T-helper 2 cell treated with Interferon-gamma antibody and Interleukin-4, amounts not matched to agents 100 ng/mL and 5 ng/mL, for 36 hours (primary cell): ENCODE measurements around the gene SLC45A2. TPM values are rescaled to one million over a fixed set of nuclear protein-coding genes. Genes with fewer than 3 reads are reported as not detected.
"Not testable (repeated sequence)": the region's sequence is repeated elsewhere in the genome, so short reads cannot be mapped to it uniquely, and the experiment has no call there.

Experiments used
- intact Hi-C: fragments of 100-400 bp; cut with micrococcal nuclease; formaldehyde crosslinking; loops from one replicate; pipeline ENCODE4 v1.15.1; 2023
- total RNA-seq: library from RNA; stranded (reverse); gene quantifications from 2 replicates; pipeline ENCODE4 v1.2.3, GENCODE V29; 2022

SLC45A2 gene
- total RNA-seq, 1 donor from 2014 or later: 0.23 TPM

GRCh38 chr5:33969572-33970452 is 14.7 kb downstream of the SLC45A2 start:
- intact Hi-C loops: loop anchor here (1.0 to 2.0 kb wide), 2 partner anchors 381 to 534 kb away; no protein-coding TSS in a partner anchor

- intact Hi-C loops: no loop called here
Observed at GRCh38 chr5:33968211-33969005, 16.1 kb downstream of the SLC45A2 start.

GRCh38 chr5:33966805-33967204 is 17.7 kb downstream of the SLC45A2 start:
- intact Hi-C loops: no loop called here

GRCh38 chr5:33964132-33964700 is 20.3 kb downstream of the SLC45A2 start:
- intact Hi-C loops: no loop called here

GRCh38 chr5:33958176-33958575 is 26.3 kb downstream of the SLC45A2 start:
- intact Hi-C loops: no loop called here

- intact Hi-C loops: no loop called here
Observed at GRCh38 chr5:33957577-33958150, 26.8 kb downstream of the SLC45A2 start.

GRCh38 chr5:33952175-33952574 is 32.3 kb downstream of the SLC45A2 start:
- intact Hi-C loops: not testable (repeated sequence)

GRCh38 chr5:33944543-33945132 is 39.9 kb downstream of the SLC45A2 start:
- intact Hi-C loops: no loop called here

GRCh38 chr5:33941090-33941489 is 43.4 kb downstream of the SLC45A2 start:
- intact Hi-C loops: no loop called here

GRCh38 chr5:33939556-33940262 is 44.8 kb downstream of the SLC45A2 start:
- intact Hi-C loops: loop anchor here (5.0 to 10.0 kb wide), 3 partner anchors 85 to 1227 kb away; partner anchors contain the start of gene NPR3

GRCh38 chr5:33938881-33939280 is 45.6 kb downstream of the SLC45A2 start:
- intact Hi-C loops: loop anchor here (5.0 to 10.0 kb wide), 3 partner anchors 84 to 1227 kb away; partner anchors contain the start of gene NPR3

- intact Hi-C loops: loop anchor here (5.0 to 10.0 kb wide), 3 partner anchors 84 to 1226 kb away; partner anchors contain the start of gene NPR3
Observed at GRCh38 chr5:33938507-33938796, 46.0 kb downstream of the SLC45A2 start.

- intact Hi-C loops: loop anchor here (5.0 to 10.0 kb wide), 3 partner anchors 83 to 1226 kb away; partner anchors contain the start of gene NPR3
Observed at GRCh38 chr5:33937707-33938506, 46.6 kb downstream of the SLC45A2 start.

- intact Hi-C loops: loop anchor here (5.0 to 10.0 kb wide), 3 partner anchors 82 to 1225 kb away; partner anchors contain the start of gene NPR3
Observed at GRCh38 chr5:33937017-33937706, 47.3 kb downstream of the SLC45A2 start.

- intact Hi-C loops: loop anchor here (5.0 to 10.0 kb wide), 3 partner anchors 82 to 1224 kb away; partner anchors contain the start of gene NPR3
Observed at GRCh38 chr5:33936381-33937016, 48.0 kb downstream of the SLC45A2 start, which contains the start of gene RXFP3. Gene RXFP3 (plus strand): TSS chr5:33936386. CDS start chr5:33936741, 355 bp downstream.

GRCh38 chr5:33936004-33936380 is 48.5 kb downstream of the SLC45A2 start:
- intact Hi-C loops: loop anchor here (5.0 to 10.0 kb wide), 3 partner anchors 81 to 1224 kb away; partner anchors contain the start of gene NPR3

GRCh38 chr5:33934176-33934575 is 50.3 kb downstream of the SLC45A2 start:
- intact Hi-C loops: loop anchor here (1.0 to 10.0 kb wide), 5 partner anchors 79 to 498 kb away; partner anchors contain the start of gene TARS1

GRCh38 chr5:33933723-33934169 is 50.7 kb downstream of the SLC45A2 start:
- intact Hi-C loops: loop anchor here (1.0 to 10.0 kb wide), 5 partner anchors 79 to 497 kb away; partner anchors contain the start of gene TARS1
